NCI-H345 treated with DMSO at 0.1 percent for 48 hours (cell line): ENCODE data around the gene ZNF568.

ENCODE experiments used
- DNase-seq: peaks from one replicate; lab custom pipeline; 2025; ENCODE audit not compliant: unreplicated experiment; lab: John Stamatoyannopoulos, UW

Gene ZNF568

GRCh38 chr19:36997843-36998235 lies 81.7 kb downstream of the ZNF568 start:
- DNase-seq, result no peak

DNA sequence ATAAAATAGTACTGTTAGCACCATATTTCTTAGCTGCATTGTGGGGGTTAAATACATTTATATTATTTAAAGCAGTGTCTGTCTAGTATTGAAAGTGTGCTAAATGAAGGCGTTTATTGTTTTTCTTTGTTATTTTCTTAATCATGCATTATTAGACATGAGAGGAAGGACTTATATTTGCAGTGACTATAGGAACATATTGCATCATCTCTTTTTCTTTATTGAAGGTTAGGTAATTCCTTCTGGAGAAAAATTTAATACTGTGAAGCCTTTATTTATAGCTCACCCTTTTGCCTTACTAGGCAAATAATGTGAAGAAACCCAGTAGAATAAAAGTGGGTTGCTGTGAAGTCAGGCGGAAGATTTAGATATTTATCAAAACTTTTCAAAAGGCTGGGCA lies 83.2 kb downstream of the ZNF568 start:
- no peak for DNase-seq

DNA sequence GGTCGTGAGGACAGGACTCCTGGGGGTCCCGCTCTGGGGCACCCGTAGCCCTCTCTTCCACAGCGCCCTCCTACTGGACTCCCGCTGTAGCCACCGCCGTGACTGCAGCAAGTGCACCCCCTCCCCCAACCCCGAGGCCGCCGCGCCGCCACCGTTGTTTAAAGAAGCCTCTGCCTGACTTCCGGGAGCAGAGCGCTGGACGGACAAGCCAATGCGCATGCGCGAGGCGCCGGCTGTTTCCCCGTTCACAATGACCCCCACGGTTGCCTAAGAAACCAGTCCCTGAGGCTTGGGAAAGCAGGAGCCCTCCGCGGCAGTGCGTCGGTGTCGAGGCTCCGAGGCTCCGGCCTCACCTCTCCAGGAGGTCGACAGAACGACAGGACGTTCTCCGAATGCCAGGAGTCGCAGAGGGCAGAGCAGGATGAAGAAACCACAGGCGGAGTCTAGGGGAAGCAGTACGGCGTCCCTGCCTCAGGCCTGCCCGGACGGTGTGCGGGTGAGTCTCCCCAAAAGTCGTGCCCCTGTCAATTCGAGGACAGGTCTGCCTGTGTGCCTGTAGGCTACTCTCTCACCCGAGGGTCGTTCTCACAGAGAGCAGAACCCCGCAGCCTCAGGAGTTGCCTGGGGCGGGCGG lies 91.6 kb downstream of the ZNF568 start:
- DNase-seq, result peak; percentile 55

- DNase-seq, result no peak
Observed at GRCh38 chr19:37009871-37010270, 93.7 kb downstream of the ZNF568 start.

DNA sequence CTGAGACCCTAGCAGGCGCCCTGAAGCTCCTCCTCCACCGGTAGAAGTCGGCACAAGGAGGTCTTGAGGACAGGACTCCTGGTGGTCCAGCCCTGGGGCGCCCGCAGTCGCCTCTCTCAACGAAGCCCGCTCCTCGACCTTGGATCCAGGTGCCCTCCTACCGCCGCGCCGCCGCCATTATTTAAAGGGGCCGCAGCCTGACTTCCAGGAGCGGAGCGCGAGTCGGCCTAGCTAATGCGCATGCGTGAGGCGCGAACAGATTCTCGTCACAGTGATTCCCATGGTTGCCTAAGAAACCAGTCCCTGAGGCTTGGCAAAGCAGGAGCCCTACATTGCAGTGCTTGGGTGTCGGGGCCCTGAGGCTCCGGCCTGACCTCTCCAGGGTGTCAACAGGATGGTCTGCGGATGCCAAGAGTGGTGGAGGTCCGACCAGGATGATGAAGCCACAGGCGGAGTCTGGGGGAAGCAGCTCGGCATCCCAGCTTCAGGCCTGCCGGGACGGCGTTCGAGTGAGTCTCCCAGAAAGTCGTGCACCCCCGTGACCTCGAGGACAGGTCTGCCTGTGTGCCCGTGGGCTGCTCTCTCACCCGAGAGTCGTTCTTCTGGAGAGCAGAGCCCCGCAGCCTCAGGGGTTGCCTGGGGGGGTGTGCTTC lies 96.1 kb downstream of the ZNF568 start:
- no peak for DNase-seq

DNA sequence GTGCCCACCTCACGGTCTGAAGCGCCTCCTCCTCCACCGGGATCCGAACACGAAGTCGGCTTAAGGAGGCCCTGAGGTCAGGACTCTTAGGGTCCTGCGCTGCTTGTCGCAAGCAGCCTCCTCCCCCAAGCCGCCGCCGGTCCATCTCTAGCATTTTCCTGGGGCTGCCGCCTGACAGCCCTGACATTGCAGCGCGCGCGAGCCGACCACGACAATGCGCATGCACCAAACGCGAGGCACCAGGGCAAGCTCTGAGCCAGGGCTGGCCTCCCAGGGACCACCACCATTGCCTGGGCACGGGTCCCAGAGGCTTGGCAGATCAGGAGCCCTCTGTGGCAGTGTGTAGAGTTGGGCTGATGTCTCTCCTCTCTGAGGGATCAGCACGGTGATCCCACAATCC lies 98.3 kb downstream of the ZNF568 start:
- no peak for DNase-seq

DNA sequence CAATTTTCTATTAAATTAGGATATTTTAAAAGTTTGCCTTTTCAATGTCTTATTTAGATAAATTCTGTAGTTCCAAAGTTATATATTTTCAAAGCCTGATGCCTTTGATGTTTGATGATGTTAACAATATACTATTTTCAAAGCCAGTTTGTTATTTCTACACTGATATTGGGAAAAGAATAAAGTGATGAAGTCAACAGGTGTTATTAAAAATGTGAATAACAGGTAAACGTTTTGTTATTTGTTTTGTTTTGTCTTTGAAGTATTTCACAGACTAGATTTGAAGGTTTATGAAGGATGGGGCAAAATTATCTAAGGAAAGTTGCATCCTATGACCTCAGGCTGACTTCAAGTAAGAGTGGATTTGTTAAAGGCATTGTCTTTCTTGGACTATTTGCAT lies 129.0 kb downstream of the ZNF568 start:
- DNase-seq, result no peak
